DMS153 treated with DMSO at 0.1 percent for 48 hours (cell line): ENCODE data around the gene TGM6.
A peak's percentile ranks its signal among the peaks of the same experiment; 100 is the strongest.

Experiments used
- DNase-seq: peaks from one replicate; lab custom pipeline; 2025; ENCODE audit not compliant: unreplicated experiment; lab: John Stamatoyannopoulos, UW

The TGM6 gene

GRCh38 chr20:2451939-2452732 lies 71.4 kb downstream of the TGM6 start:
- peak; percentile 61 for DNase-seq

- DNase-seq = no peak
These were observed 73.1 kb downstream of the TGM6 start for GRCh38 chr20:2453792-2454191.

GRCh38 chr20:2455771-2456497 lies 75.2 kb downstream of the TGM6 start:
- DNase-seq = no peak

GRCh38 chr20:2458919-2459499 lies 78.3 kb downstream of the TGM6 start:
- DNase-seq = no peak

GRCh38 chr20:2459981-2460751 lies 79.5 kb downstream of the TGM6 start:
- no peak for DNase-seq

- no peak for DNase-seq
These were observed 80.2 kb downstream of the TGM6 start for GRCh38 chr20:2460752-2461424.

GRCh38 chr20:2462484-2462883 lies 81.8 kb downstream of the TGM6 start:
- no peak for DNase-seq

GRCh38 chr20:2463616-2464365 lies 83.1 kb downstream of the TGM6 start:
- no peak for DNase-seq

- DNase-seq = no peak
These were observed 84.4 kb downstream of the TGM6 start for GRCh38 chr20:2465100-2465499.

GRCh38 chr20:2467412-2467811 lies 86.7 kb downstream of the TGM6 start:
- DNase-seq = no peak

- DNase-seq = no peak
These were observed 88.1 kb downstream of the TGM6 start for GRCh38 chr20:2468581-2469407.

- peak; percentile 38 for DNase-seq
These were observed 89.3 kb downstream of the TGM6 start for GRCh38 chr20:2469991-2470422.

GRCh38 chr20:2470423-2471193 lies 89.9 kb downstream of the TGM6 start, which contains the start of gene SNRPB:
Gene SNRPB, minus strand, starts transcription at chr20:2470789. Its CDS starts 99 bp downstream, at chr20:2470690.
- DNase-seq = peak; percentile 96

GRCh38 chr20:2473516-2473915 lies 92.8 kb downstream of the TGM6 start:
- no peak for DNase-seq

- DNase-seq = no peak
These were observed 95.4 kb downstream of the TGM6 start for GRCh38 chr20:2475850-2476741.

- DNase-seq = no peak
These were observed 96.3 kb downstream of the TGM6 start for GRCh38 chr20:2476742-2477615.
